ENCODE data around the gene SYCP2L.
"Not testable (repeated sequence)": the region's sequence is repeated elsewhere in the genome, so short reads cannot be mapped to it uniquely, and the experiment has no call there.

The SYCP2L gene

GRCh38 chr6:10849901-10850300 lies 37.0 kb upstream of the SYCP2L start (continued):
- no peak for TF ChIP-seq PATZ1 (tag by site-specific recombination; IDR thresholded peaks at IDR 0.05)
- TF ChIP-seq ELK4 (IDR thresholded peaks at IDR 0.05; ENCODE audit: borderline replicate concordance, low read depth, low read length), result no peak
- TF ChIP-seq ZNF140 (tag by site-specific recombination; IDR thresholded peaks at IDR 0.05), result no peak
- no peak for TF ChIP-seq KLF17 (tag by site-specific recombination; IDR thresholded peaks at IDR 0.05)
- no peak for TF ChIP-seq ZNF658 (tag by site-specific recombination; IDR thresholded peaks at IDR 0.05)
- TF ChIP-seq ZNF37A (tag by site-specific recombination; IDR thresholded peaks at IDR 0.05), result no peak
- no peak for TF ChIP-seq ZBTB48 (tag by site-specific recombination; IDR thresholded peaks at IDR 0.05)
- TF ChIP-seq TRIM28 (IDR thresholded peaks at IDR 0.05; ENCODE audit: borderline replicate concordance, low read length), result no peak
- no peak for TF ChIP-seq ZNF132 (tag by site-specific recombination; IDR thresholded peaks at IDR 0.05; ENCODE audit: borderline replicate concordance)

GRCh38 chr6:10850728-10851127 lies 36.1 kb upstream of the SYCP2L start:
- H3K27ac ChIP-seq (ENCODE audit: extremely low read depth, low read depth, low read length), result no peak overlapping the region
- CTCF ChIA-PET, result interaction anchor here (0.7 to 1.1 kb wide), 4 partner anchors 8 to 372 kb away, joined by 3 to 4 read pairs (median 4); no protein-coding TSS in a partner anchor
- H3K36me3 ChIP-seq (ENCODE audit: control insufficient read depth in 2 of 2, insufficient read depth in 1 of 2, low read length in 2 of 2), result no peaks in the 10 kb centered on the region

GRCh38 chr6:10852361-10852960 lies 34.4 kb upstream of the SYCP2L start:
- Histone ChIP-seq H3K4me3 (ENCODE audit: low read depth, low read length) (no peak overlapping the region), H3K27ac (ENCODE audit: extremely low read depth, low read depth, low read length) (no peak overlapping the region), H3K9me3 (ENCODE audit: control insufficient read depth, insufficient read depth, low read depth, low read length) (no peaks in the 10 kb centered on the region), H3K36me3 (ENCODE audit: control insufficient read depth in 2 of 2, insufficient read depth in 1 of 2, low read length in 2 of 2) (no peaks in the 10 kb centered on the region), H3K4me1 (ENCODE audit: control insufficient read depth, insufficient read depth, low read length) (no peaks in the 10 kb centered on the region; the same call in 1 of the 2 replicates)
- TF ChIP-seq MYNN (tag by site-specific recombination; IDR thresholded peaks at IDR 0.05; ENCODE audit: borderline replicate concordance), result no peak
- no peak for TF ChIP-seq ZNF16 (tag by site-specific recombination; IDR thresholded peaks at IDR 0.05; ENCODE audit: low read depth)
- POLR2A ChIA-PET, result no interaction called here
- CTCF ChIA-PET, result interaction anchor here (0.6 kb wide), 1 partner anchor 27 kb away, joined by 5 read pairs; no protein-coding TSS in a partner anchor

More at GRCh38 chr6:10850728-10851127, 36.1 kb upstream of the SYCP2L start:
- POLR2A ChIA-PET, result no interaction called here
- Histone ChIP-seq H3K4me1 (ENCODE audit: control insufficient read depth, insufficient read depth, low read length) (no peaks in the 10 kb centered on the region; the same call in 1 of the 2 replicates), H3K4me3 (ENCODE audit: low read depth, low read length) (no peak overlapping the region), H3K9me3 (ENCODE audit: control insufficient read depth, insufficient read depth, low read depth, low read length) (no peaks in the 10 kb centered on the region)
- TF ChIP-seq TCF7L2 (IDR thresholded peaks at IDR 0.05; ENCODE audit: borderline replicate concordance, low read depth, low read length), result 0 out of 2 replicates have a peak, but pooled peaks have one; percentile 33
- no peak for TF ChIP-seq ZNF707 (tag by site-specific recombination; IDR thresholded peaks at IDR 0.05)

DNA sequence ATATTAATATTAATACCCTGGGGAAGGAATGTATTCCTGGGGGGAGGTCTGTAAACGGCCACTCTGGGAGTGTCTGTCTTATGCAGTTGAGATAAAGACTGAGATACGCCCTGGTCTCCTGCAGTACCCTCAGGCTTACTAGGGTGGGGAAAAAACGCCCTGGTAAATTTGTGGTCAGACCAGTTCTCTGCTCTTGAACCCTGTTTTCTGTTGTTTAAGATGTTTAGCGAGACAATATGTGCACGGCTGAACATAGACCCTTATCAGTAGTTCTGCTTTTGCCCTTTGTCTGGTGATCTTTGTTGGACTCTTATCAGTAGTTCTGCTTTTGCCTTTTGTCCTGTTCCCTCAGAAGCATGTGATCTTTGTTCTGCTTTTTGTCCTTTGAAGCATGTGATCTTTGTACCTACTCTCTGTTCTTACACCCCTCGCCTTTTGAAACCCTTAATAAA lies 33.0 kb upstream of the SYCP2L start:
- CTCF ChIA-PET, POLR2A ChIA-PET: not testable (repeated sequence)
- peak; percentile 56 for TF ChIP-seq SETDB1 (IDR thresholded peaks at IDR 0.05; ENCODE audit: insufficient read length, low read length)

More for the DNA sequence above, 33.0 kb upstream of the SYCP2L start:
- not testable (repeated sequence) for H3K4me3 ChIP-seq (ENCODE audit: low read depth, low read length); H3K27ac ChIP-seq (ENCODE audit: extremely low read depth, low read depth, low read length); H3K9me3 ChIP-seq (ENCODE audit: control insufficient read depth, insufficient read depth, low read depth, low read length); H3K4me1 ChIP-seq (ENCODE audit: control insufficient read depth, insufficient read depth, low read length); H3K36me3 ChIP-seq (ENCODE audit: control insufficient read depth in 2 of 2, insufficient read depth in 1 of 2, low read length in 2 of 2)
